GM23338 (cell line): Measurements from ENCODE around the gene MGAT4B. TPM values are rescaled to one million over a fixed set of nuclear protein-coding genes. Genes with fewer than 3 reads are reported as not detected.

Source experiments
- ATAC-seq: fragments of 200-7000 bp; cut with Tn5 transposase; 3 replicates; pipeline ENCODE4 v1.9.1; 2020
- DNase-seq: peaks from one replicate; pipeline ENCODE4 v3.0.0-alpha.2; 2015; ENCODE audit warnings: low spot score
- H2AFZ ChIP-seq: fragments of 200-600 bp; sonication (generic); 2 replicates; pipeline ENCODE4 v1.8.0; 2016; ENCODE audit warnings: antibody characterized with exemption, mild to moderate bottlenecking, moderate library complexity
- H3F3A ChIP-seq: fragments of 200-600 bp; sonication (generic); replicated peaks from 2 replicates; pipeline ENCODE4 v1.8.0; 2017; ENCODE audit warnings: antibody characterized with exemption, mixed run types, low read depth
- H3K27ac ChIP-seq: fragments of 200-600 bp; sonication (generic); 2 replicates; pipeline ENCODE4 v1.6.1; 2016; ENCODE audit warnings: low read depth
- H3K27me3 ChIP-seq: fragments of 200-600 bp; sonication (generic); 2 replicates; pipeline ENCODE4 v1.8.0; 2016; ENCODE audit warnings: mild to moderate bottlenecking, mixed run types, moderate library complexity; ENCODE audit not compliant: insufficient read depth
- H3K36me3 ChIP-seq: fragments of 200-600 bp; sonication (generic); 2 replicates; pipeline ENCODE4 v1.8.0; 2016; ENCODE audit warnings: mild to moderate bottlenecking; ENCODE audit not compliant: insufficient read depth
- H3K4me1 ChIP-seq: fragments of 200-600 bp; sonication (generic); 2 replicates; pipeline ENCODE4 v1.8.0; 2016; ENCODE audit warnings: mild to moderate bottlenecking, moderate library complexity; ENCODE audit not compliant: insufficient read depth
- H3K4me2 ChIP-seq: fragments of 200-600 bp; sonication (generic); 2 replicates; pipeline ENCODE4 v1.7.1; 2017; ENCODE audit warnings: mixed run types
- H3K4me3 ChIP-seq: fragments of 200-600 bp; sonication (generic); 2 replicates; pipeline ENCODE4 v1.6.1; 2016; ENCODE audit warnings: mixed run types
- H3K79me2 ChIP-seq: fragments of 200-600 bp; sonication (generic); replicated peaks from 2 replicates; pipeline ENCODE4 v1.8.0; 2017; ENCODE audit warnings: mild to moderate bottlenecking; ENCODE audit not compliant: insufficient read depth
- H3K9me2 ChIP-seq: fragments of 200-600 bp; sonication (generic); 2 replicates; pipeline ENCODE4 v1.8.0; 2017; ENCODE audit not compliant: insufficient read depth
- H4K20me1 ChIP-seq: fragments of 200-600 bp; sonication (generic); replicated peaks from 2 replicates; pipeline ENCODE4 v1.8.0; 2017; ENCODE audit warnings: mild to moderate bottlenecking; ENCODE audit not compliant: insufficient read depth
- H3K27ac Mint-ChIP-seq: 2 replicates; pipeline ENCODE4 v1.8.0; 2020; ENCODE audit warnings: inconsistent platforms, mild to moderate bottlenecking, moderate library complexity, mixed read lengths
- H3K27me3 Mint-ChIP-seq: 3 replicates; pipeline ENCODE4 v1.8.0; 2022; ENCODE audit warnings: low read depth, mild to moderate bottlenecking, moderate library complexity, mixed read lengths, inconsistent platforms; ENCODE audit not compliant: insufficient read depth, poor library complexity
- H3K36me3 Mint-ChIP-seq: 3 replicates; pipeline ENCODE4 v1.8.0; 2021; ENCODE audit warnings: low read depth, mild to moderate bottlenecking, inconsistent platforms, moderate library complexity, mixed read lengths
- H3K4me1 Mint-ChIP-seq: 3 replicates; pipeline ENCODE4 v1.8.0; 2020; ENCODE audit warnings: mild to moderate bottlenecking, inconsistent platforms, mixed read lengths
- H3K4me3 Mint-ChIP-seq: 3 replicates; pipeline ENCODE4 v1.8.0; 2021; ENCODE audit warnings: moderate library complexity, mild to moderate bottlenecking, inconsistent platforms, mixed read lengths
- H3K9me3 Mint-ChIP-seq: 3 replicates; pipeline ENCODE4 v1.8.0; 2020; ENCODE audit warnings: moderate library complexity, mild to moderate bottlenecking, inconsistent platforms, mixed read lengths
- CREB1 ChIP-seq: fragments of 250-450 bp; sonication (Bioruptor Pico); IDR thresholded peaks from 2 replicates; pipeline ENCODE4 v1.5.0; 2020; ENCODE audit warnings: low read depth, mild to moderate bottlenecking, moderate library complexity
- CTCF ChIP-seq, 2 experiments: fragments of 200-600 bp in 1 of 2; sonication (generic) in 1 of 2; conservative IDR thresholded peaks; 2 replicates each; pipeline versions ENCODE4 v1.5.1 to v1.6.1; 2016 to 2017; ENCODE audit warnings: antibody characterized with exemption in 2 of 2, low read depth in 2 of 2, mild to moderate bottlenecking in 2 of 2, moderate library complexity in 1 of 2
- EZH2 ChIP-seq: fragments of 200-600 bp; sonication (generic); IDR thresholded peaks from one replicate; pipeline ENCODE4 v1.8.0; 2017; ENCODE audit warnings: antibody characterized with exemption, mild to moderate bottlenecking, low read depth; ENCODE audit not compliant: unreplicated experiment
- EZH2phosphoT487 ChIP-seq: fragments of 200-600 bp; sonication (generic); IDR thresholded peaks from one replicate; pipeline ENCODE4 v1.8.1; 2018; ENCODE audit warnings: antibody characterized with exemption; ENCODE audit not compliant: unreplicated experiment
- REST ChIP-seq: IDR thresholded peaks from one replicate; pipeline ENCODE4 v1.6.1; 2018; ENCODE audit warnings: antibody characterized with exemption; ENCODE audit not compliant: unreplicated experiment
- ZNF462 ChIP-seq: fragments of 250-450 bp; sonication (Bioruptor Pico); IDR thresholded peaks from 2 replicates; pipeline ENCODE4 v1.5.0; 2020; ENCODE audit warnings: mild to moderate bottlenecking, moderate library complexity
- polyA plus RNA-seq: library from polyadenylated mRNA; unstranded; fragments of >200 nt; fragmentation: Nextera tagmentation; extraction: Ambion mirVana; gene quantifications from 2 replicates; pipeline ENCODE4 v1.2.1, GENCODE V29; 2016
- total RNA-seq: library from RNA; depleted of rRNA; stranded (reverse); fragments of >200 nt; shearing (Covaris generic); gene quantifications from 2 replicates; pipeline ENCODE4 v1.2.3, GENCODE V29; 2014

The MGAT4B gene
- total and polyA plus RNA-seq, 2 experiments from 2014 or later: 32.3 to 101 TPM

GRCh38 chr5:179777909-179778308 is 28.8 kb downstream of the MGAT4B start (continued):
- TF ChIP-seq CTCF (conservative IDR thresholded peaks at IDR 0.05; ENCODE audit: low read depth in 2 of 2) (no peak), REST (no peak)

- no peak overlapping the region for H3K4me3 ChIP-seq
- no peak overlapping the region for H3K4me3 Mint-ChIP-seq
- H3K4me2 ChIP-seq: no peak overlapping the region
- peaks cover 15% of the 10 kb centered on the region for H4K20me1 ChIP-seq
- H3F3A ChIP-seq: peaks cover 3% of the 10 kb centered on the region; the same call in 1 of the 2 replicates
- no peaks in the 10 kb centered on the region for H3K4me1 Mint-ChIP-seq
- DNase-seq (no peak), ATAC-seq (no peak)
- no peaks in the 10 kb centered on the region for H3K27me3 ChIP-seq
- H3K9me2 ChIP-seq: no peaks in the 10 kb centered on the region
- no peak overlapping the region for H3K27ac ChIP-seq
- peaks cover 61% of the 10 kb centered on the region for H3K36me3 Mint-ChIP-seq
- no peak overlapping the region for H3K27ac Mint-ChIP-seq
- no peak overlapping the region for H2AFZ ChIP-seq
- H3K27me3 Mint-ChIP-seq: peaks cover 8% of the 10 kb centered on the region
- H3K9me3 Mint-ChIP-seq: no peaks in the 10 kb centered on the region
- H3K4me1 ChIP-seq: no peaks in the 10 kb centered on the region
- H3K36me3 ChIP-seq: peaks cover 26% of the 10 kb centered on the region
- no peaks in the 10 kb centered on the region for H3K79me2 ChIP-seq
- no peak for TF ChIP-seq EZH2
- no peak for TF ChIP-seq CTCF (conservative IDR thresholded peaks at IDR 0.05; ENCODE audit: low read depth in 2 of 2)
- TF ChIP-seq EZH2phosphoT487: no peak
- TF ChIP-seq ZNF462 (CRISPR knock-in tag): no peak
- TF ChIP-seq CREB1 (CRISPR knock-in tag): no peak
- TF ChIP-seq REST: no peak
Measured at GRCh38 chr5:179777456-179777855, 29.2 kb downstream of the MGAT4B start.
